Kidney epithelial cell (primary cell): Measurements from ENCODE around the gene SRBD1. TPM values are rescaled to one million over a fixed set of nuclear protein-coding genes. Genes with fewer than 3 reads are reported as not detected.

Experiments
- DNase-seq: peaks from one replicate; pipeline ENCODE4 v3.0.0-alpha.2; 2010; ENCODE audit warnings: low read depth
- H3K27me3 ChIP-seq: 2 replicates; pipeline ENCODE4 v1.6.0; 2011; ENCODE audit warnings: low read length; ENCODE audit not compliant: control insufficient read depth, insufficient read depth
- H3K36me3 ChIP-seq: 2 replicates; pipeline ENCODE4 v1.5.1; 2011; ENCODE audit warnings: low read length; ENCODE audit not compliant: control insufficient read depth, insufficient read depth
- H3K4me3 ChIP-seq: 2 replicates; pipeline ENCODE4 v1.5.1; 2011; ENCODE audit warnings: low read depth, mild to moderate bottlenecking, control low read depth, low read length
- CTCF ChIP-seq: IDR thresholded peaks from 2 replicates; pipeline ENCODE4 v1.5.1; 2011; ENCODE audit warnings: mild to moderate bottlenecking, moderate library complexity, low read length, control low read depth, inconsistent platforms; ENCODE audit not compliant: insufficient read depth, poor library complexity, severe bottlenecking
- total RNA-seq: library from RNA; depleted of rRNA; stranded (reverse); fragments of >200 nt; gene quantifications from 2 replicates; pipeline ENCODE4 v1.2.3, GENCODE V29; 2015

Gene SRBD1
- total RNA-seq, 1 donor from 2014 or later, result 18.4 TPM

- no peak overlapping the region for H3K4me3 ChIP-seq
- peaks cover 2% of the 10 kb centered on the region for H3K36me3 ChIP-seq
- no peak for TF ChIP-seq CTCF
- no peaks in the 10 kb centered on the region for H3K27me3 ChIP-seq
- no peak for DNase-seq
These were observed 59.2 kb downstream of the SRBD1 start for GRCh38 chr2:45551862-45552261.

GRCh38 chr2:45545943-45546342 lies 65.1 kb downstream of the SRBD1 start:
- DNase-seq, result no peak
- H3K36me3 ChIP-seq, result peaks cover 7% of the 10 kb centered on the region
- no peaks in the 10 kb centered on the region for H3K27me3 ChIP-seq
- TF ChIP-seq CTCF, result no peak
- H3K4me3 ChIP-seq, result no peak overlapping the region

- peaks cover 8% of the 10 kb centered on the region for H3K36me3 ChIP-seq
- no peak for DNase-seq
- H3K27me3 ChIP-seq, result no peaks in the 10 kb centered on the region
- no peak for TF ChIP-seq CTCF
- no peak overlapping the region for H3K4me3 ChIP-seq
These were observed 67.8 kb downstream of the SRBD1 start for GRCh38 chr2:45543257-45543656.

GRCh38 chr2:45542013-45542412 lies 69.1 kb downstream of the SRBD1 start:
- H3K36me3 ChIP-seq, result peaks cover 6% of the 10 kb centered on the region
- TF ChIP-seq CTCF, result no peak
- no peak for DNase-seq
- no peaks in the 10 kb centered on the region for H3K27me3 ChIP-seq
- no peak overlapping the region for H3K4me3 ChIP-seq

- Histone ChIP-seq H3K4me3 (no peak overlapping the region), H3K27me3 (no peaks in the 10 kb centered on the region), H3K36me3 (peaks cover 6% of the 10 kb centered on the region)
- DNase-seq, result no peak
- no peak for TF ChIP-seq CTCF
These were observed 69.6 kb downstream of the SRBD1 start for GRCh38 chr2:45541450-45541849.

- Histone ChIP-seq H3K4me3 (no peak overlapping the region), H3K27me3 (no peaks in the 10 kb centered on the region), H3K36me3 (peaks cover 6% of the 10 kb centered on the region)
- TF ChIP-seq CTCF, result no peak
- DNase-seq, result no peak
These were observed 70.1 kb downstream of the SRBD1 start for GRCh38 chr2:45540942-45541341.
